BLaER1 treated with 17β-estradiol and CSF1 and Interleukin-3, amounts not matched to agents 10 nM and 100 nM (cell line): ENCODE measurements around the gene AP2S1.

ENCODE experiments used
- H3K27ac ChIP-seq, 11 experiments: shearing (Covaris generic); formaldehyde crosslinking; 2 replicates each; pipeline ENCODE4 v1.8.1; 2022
- H3K27me3 ChIP-seq, 11 experiments: shearing (Covaris generic); formaldehyde crosslinking; 2 replicates each; pipeline ENCODE4 v1.8.1; 2022
- H3K36me3 ChIP-seq, 11 experiments: shearing (Covaris generic); formaldehyde crosslinking; 2 replicates each; pipeline ENCODE4 v1.8.1; 2022
- H3K4me1 ChIP-seq, 10 experiments: shearing (Covaris generic); formaldehyde crosslinking; 2 replicates each; pipeline ENCODE4 v1.8.1; 2022
- H3K4me2 ChIP-seq, 11 experiments: shearing (Covaris generic); formaldehyde crosslinking; 2 replicates each; pipeline ENCODE4 v1.8.1; 2022
- H3K4me3 ChIP-seq, 10 experiments: shearing (Covaris generic); formaldehyde crosslinking; 2 replicates each; pipeline ENCODE4 v1.8.1; 2022
- H3K9ac ChIP-seq, 11 experiments: shearing (Covaris generic); formaldehyde crosslinking; 2 replicates each; pipeline ENCODE4 v1.8.1; 2022
- H3K9me3 ChIP-seq, 11 experiments: shearing (Covaris generic); formaldehyde crosslinking; replicated peaks in 1 of 11; 2 replicates each; pipeline ENCODE4 v1.8.1; 2022
- H4K20me1 ChIP-seq, 11 experiments: shearing (Covaris generic); formaldehyde crosslinking; 2 replicates each; pipeline ENCODE4 v1.8.1; 2022
- Cebpa-rat ChIP-seq, 11 experiments: shearing (Covaris generic); IDR thresholded peaks; 2 replicates each; pipeline ENCODE4 v1.8.1; 2022

The AP2S1 gene

DNA sequence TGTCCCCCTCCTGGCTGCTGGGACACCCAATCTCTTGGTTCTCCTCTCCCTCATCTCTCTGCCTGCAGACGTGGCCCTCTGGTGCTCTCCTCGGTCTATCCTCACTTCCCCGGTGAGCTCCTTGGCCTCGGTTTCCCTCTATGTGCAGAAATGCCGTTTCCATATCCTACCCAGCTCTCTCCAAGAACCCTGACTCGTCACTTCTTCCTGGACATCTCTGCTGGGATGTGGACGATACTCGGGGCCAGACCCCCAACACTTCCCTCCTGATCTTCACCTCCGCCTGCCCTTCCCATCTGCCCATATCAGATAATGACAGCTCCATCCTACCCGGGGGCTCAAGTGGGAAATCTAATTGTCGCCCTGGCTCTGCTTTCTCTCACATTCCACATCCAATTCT lies 7.9 kb downstream of the AP2S1 start:
- no peak for TF ChIP-seq Cebpa-rat (IDR thresholded peaks at IDR 0.05)
- peaks cover 0 to 94% (median 44%) of the 10 kb centered on the region in 11 experiments; a peak in 16 of 22 replicates for H4K20me1 ChIP-seq
- no peak overlapping the region for H3K4me2 ChIP-seq
- no peaks in the 10 kb centered on the region for H3K27me3 ChIP-seq
- H3K9me3 ChIP-seq = no peaks in the 10 kb centered on the region
- H3K4me3 ChIP-seq = no peak overlapping the region
- peaks cover 0 to 26% (median 11%) of the 10 kb centered on the region in 10 experiments; a peak in 14 of 20 replicates for H3K4me1 ChIP-seq
- H3K36me3 ChIP-seq = peaks cover 64 to 92% (median 84%) of the 10 kb centered on the region in 11 experiments
- no peak overlapping the region for H3K27ac ChIP-seq
- 0 out of 22 replicates have a peak overlapping the region, but pooled peaks of 2 of the 11 experiments have one; percentile 7 to 53 for H3K9ac ChIP-seq

GRCh38 chr19:46841458-46842083 lies 9.1 kb downstream of the AP2S1 start:
- peaks cover 0 to 14% (median 9%) of the 10 kb centered on the region in 10 experiments; a peak in 15 of 20 replicates for H3K4me1 ChIP-seq
- no peaks in the 10 kb centered on the region for H3K9me3 ChIP-seq
- no peak overlapping the region for H3K4me3 ChIP-seq
- no peak overlapping the region for H3K27ac ChIP-seq
- H3K27me3 ChIP-seq = no peaks in the 10 kb centered on the region
- H4K20me1 ChIP-seq = peaks cover 0 to 96% (median 37%) of the 10 kb centered on the region in 11 experiments; a peak in 14 of 22 replicates
- peaks cover 69 to 95% (median 86%) of the 10 kb centered on the region in 11 experiments for H3K36me3 ChIP-seq
- no peak overlapping the region for H3K4me2 ChIP-seq
- no peak for TF ChIP-seq Cebpa-rat (IDR thresholded peaks at IDR 0.05)
- peak overlapping the region in 5 of 11 experiments; percentile 3 to 53 (median 23); a peak in 4 of 22 replicates for H3K9ac ChIP-seq

GRCh38 chr19:46840498-46840942 lies 10.1 kb downstream of the AP2S1 start:
- Histone ChIP-seq H3K4me1 (peaks cover 0 to 5% (median under 1%) of the 10 kb centered on the region in 10 experiments; a peak in 9 of 20 replicates), H3K9me3 (no peaks in the 10 kb centered on the region), H3K9ac (peak overlapping the region in 1 of 11 experiments; percentile 23; a peak in 2 of 22 replicates), H3K4me2 (no peak overlapping the region), H3K27ac (no peak overlapping the region; a peak in 1 of 22 replicates), H4K20me1 (peaks cover 0 to 88% (median 31%) of the 10 kb centered on the region in 11 experiments; a peak in 14 of 22 replicates), H3K4me3 (no peak overlapping the region), H3K36me3 (peaks cover 63 to 96% (median 89%) of the 10 kb centered on the region in 11 experiments), H3K27me3 (no peaks in the 10 kb centered on the region)
- no peak for TF ChIP-seq Cebpa-rat (IDR thresholded peaks at IDR 0.05)

DNA sequence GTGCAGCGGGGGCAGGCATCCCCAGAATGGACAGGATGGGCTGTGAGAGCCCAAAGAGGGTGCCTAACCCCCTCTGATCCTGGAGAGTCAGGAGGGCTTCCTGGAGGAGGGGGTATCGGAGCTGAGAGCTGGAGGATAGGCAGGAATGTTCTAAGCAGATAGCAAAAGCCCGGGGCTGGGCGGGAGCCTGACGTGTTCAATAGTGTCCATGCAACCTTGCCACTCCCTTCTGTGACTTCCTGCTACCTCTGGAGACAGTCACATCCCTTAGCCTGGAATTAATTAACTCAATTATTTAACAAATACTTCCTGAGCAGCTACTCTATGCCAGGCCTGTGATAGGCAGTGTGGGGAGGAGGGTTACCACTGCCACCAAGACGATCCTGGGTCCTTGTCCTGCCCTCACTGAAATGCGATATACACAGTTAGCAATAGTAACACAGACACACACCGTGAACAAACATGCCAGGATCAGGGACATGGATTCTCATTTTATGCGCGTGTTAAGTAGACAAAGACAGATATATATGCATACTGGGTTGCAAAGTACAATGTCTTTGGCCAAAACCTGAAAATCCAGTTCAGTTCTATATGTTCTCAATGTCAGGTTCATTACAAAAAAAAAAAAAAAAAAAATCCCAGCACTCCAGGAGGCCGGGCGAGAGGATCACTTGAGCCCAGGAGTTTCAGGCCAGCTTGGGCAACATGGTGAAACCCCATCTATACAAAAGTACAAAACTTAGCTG lies 10.7 kb downstream of the AP2S1 start:
- no peaks in the 10 kb centered on the region for H3K9me3 ChIP-seq
- H4K20me1 ChIP-seq = peaks cover 0 to 82% (median 31%) of the 10 kb centered on the region in 11 experiments; a peak in 14 of 22 replicates
- H3K9ac ChIP-seq = 0 out of 22 replicates have a peak overlapping the region, but pooled peaks of 1 of the 11 experiments have one; percentile 5
- TF ChIP-seq Cebpa-rat (IDR thresholded peaks at IDR 0.05) = no peak
- no peak overlapping the region for H3K27ac ChIP-seq
- H3K36me3 ChIP-seq = peaks cover 63 to 96% (median 84%) of the 10 kb centered on the region in 11 experiments
- no peaks in the 10 kb centered on the region for H3K27me3 ChIP-seq
- H3K4me3 ChIP-seq = no peak overlapping the region
- peaks cover 0 to 5% (median 0%) of the 10 kb centered on the region in 10 experiments; a peak in 4 of 20 replicates for H3K4me1 ChIP-seq
- H3K4me2 ChIP-seq = no peak overlapping the region

GRCh38 chr19:46838160-46838559 lies 12.5 kb downstream of the AP2S1 start:
- Histone ChIP-seq H3K27ac (no peak overlapping the region), H3K9me3 (no peaks in the 10 kb centered on the region), H3K4me2 (no peak overlapping the region), H4K20me1 (peaks cover 0 to 65% (median 27%) of the 10 kb centered on the region in 11 experiments; a peak in 14 of 22 replicates), H3K4me3 (no peak overlapping the region), H3K27me3 (no peaks in the 10 kb centered on the region), H3K36me3 (peaks cover 46 to 78% (median 66%) of the 10 kb centered on the region in 11 experiments), H3K9ac (no peak overlapping the region), H3K4me1 (peaks cover 0 to 5% (median 0%) of the 10 kb centered on the region in 10 experiments; a peak in 4 of 20 replicates)
- TF ChIP-seq Cebpa-rat (IDR thresholded peaks at IDR 0.05) = no peak

- Histone ChIP-seq H4K20me1 (peaks cover 0 to 33% (median 6%) of the 10 kb centered on the region in 11 experiments; a peak in 11 of 22 replicates), H3K36me3 (peaks cover 23 to 51% (median 42%) of the 10 kb centered on the region in 11 experiments)
Observed at GRCh38 chr19:46834984-46835383, 15.7 kb downstream of the AP2S1 start.

DNA sequence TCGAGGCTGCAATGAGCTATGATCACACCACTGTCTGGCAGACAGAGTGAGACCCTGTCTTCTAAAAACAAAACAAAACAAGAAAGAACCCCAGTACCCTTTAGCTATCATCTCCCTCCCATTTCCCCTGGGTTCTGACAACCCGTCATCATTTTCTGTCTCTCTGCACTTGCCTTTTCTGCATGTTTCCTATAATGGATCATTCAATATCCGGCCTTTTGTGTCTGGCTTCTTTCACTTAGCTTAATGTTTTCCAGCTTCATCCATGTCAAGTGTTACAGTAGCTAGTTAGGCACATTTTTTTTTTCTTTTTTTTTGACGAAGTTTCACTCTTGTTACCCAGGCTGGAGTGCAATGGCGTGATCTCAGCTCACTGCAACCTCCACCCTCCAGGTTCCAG lies 16.5 kb downstream of the AP2S1 start:
- Histone ChIP-seq H3K27ac (no peak overlapping the region), H3K9me3 (no peaks in the 10 kb centered on the region), H3K4me3 (no peak overlapping the region), H3K4me1 (peaks cover 13 to 23% (median 18%) of the 10 kb centered on the region in 10 experiments; a peak in 17 of 20 replicates), H3K36me3 (peaks cover 15 to 42% (median 33%) of the 10 kb centered on the region in 11 experiments), H4K20me1 (peaks cover 0 to 24% (median 0%) of the 10 kb centered on the region in 11 experiments; a peak in 2 of 22 replicates), H3K9ac (no peak overlapping the region), H3K27me3 (no peaks in the 10 kb centered on the region), H3K4me2 (no peak overlapping the region)
- no peak for TF ChIP-seq Cebpa-rat (IDR thresholded peaks at IDR 0.05)

More at GRCh38 chr19:46834984-46835383, 15.7 kb downstream of the AP2S1 start:
- Histone ChIP-seq H3K9me3 (no peaks in the 10 kb centered on the region), H3K27me3 (no peaks in the 10 kb centered on the region), H3K27ac (no peak overlapping the region), H3K4me2 (no peak overlapping the region), H3K4me1 (peaks cover 9 to 17% (median 12%) of the 10 kb centered on the region in 10 experiments; a peak in 17 of 20 replicates), H3K4me3 (no peak overlapping the region), H3K9ac (no peak overlapping the region)
- no peak for TF ChIP-seq Cebpa-rat (IDR thresholded peaks at IDR 0.05)

DNA sequence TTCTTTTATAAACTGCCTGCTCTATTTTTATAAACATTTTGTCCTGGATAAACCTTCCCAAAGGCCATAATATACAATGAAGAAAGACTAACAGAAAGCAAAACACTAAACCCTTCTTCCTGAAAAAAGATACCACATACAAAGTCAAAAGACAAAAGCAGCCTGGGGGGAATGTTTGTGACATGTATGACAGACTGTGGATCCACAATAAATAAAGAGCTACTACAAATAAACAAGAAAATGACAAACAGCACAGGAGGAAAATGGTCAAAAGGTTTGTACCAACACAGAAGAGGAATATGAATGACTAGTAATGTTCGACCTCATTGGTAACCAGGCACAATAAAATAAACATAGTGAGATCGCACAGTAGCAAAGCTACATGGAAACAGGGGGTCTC lies 19.8 kb downstream of the AP2S1 start:
- H3K9ac ChIP-seq = no peak overlapping the region
- peaks cover 20 to 36% (median 26%) of the 10 kb centered on the region in 10 experiments for H3K4me1 ChIP-seq
- no peak overlapping the region for H3K27ac ChIP-seq
- peak overlapping the region in 6 of 11 experiments; percentile 10 to 56 (median 24); a peak in 6 of 22 replicates for H3K4me2 ChIP-seq
- no peaks in the 10 kb centered on the region for H3K27me3 ChIP-seq
- H3K9me3 ChIP-seq = no peaks in the 10 kb centered on the region
- H4K20me1 ChIP-seq = no peaks in the 10 kb centered on the region
- no peak for TF ChIP-seq Cebpa-rat (IDR thresholded peaks at IDR 0.05)
- peaks cover 0 to 10% (median 4%) of the 10 kb centered on the region in 11 experiments; a peak in 9 of 22 replicates for H3K36me3 ChIP-seq
- H3K4me3 ChIP-seq = no peak overlapping the region

DNA sequence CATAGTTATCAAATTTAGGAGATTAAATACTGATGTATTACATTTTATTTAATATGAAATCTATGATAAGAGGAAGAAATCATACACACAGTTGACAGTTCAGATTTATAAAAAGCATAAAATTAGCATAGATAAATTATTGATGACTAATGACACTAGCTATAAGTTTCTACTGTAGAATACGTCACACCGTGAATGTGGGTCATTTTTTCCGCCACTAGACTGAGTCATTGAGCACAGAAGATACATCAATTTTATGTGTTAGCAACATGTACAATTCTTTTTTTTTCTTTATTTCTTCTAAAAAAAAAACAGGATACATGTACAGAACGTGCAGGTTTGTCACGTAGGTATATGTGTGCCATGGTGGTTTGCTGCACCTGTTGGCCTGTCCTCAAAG lies 22.2 kb downstream of the AP2S1 start:
- no peaks in the 10 kb centered on the region for H3K36me3 ChIP-seq
- no peak for TF ChIP-seq Cebpa-rat (IDR thresholded peaks at IDR 0.05)
- no peak overlapping the region for H3K4me3 ChIP-seq
- H3K9me3 ChIP-seq = no peaks in the 10 kb centered on the region
- no peak overlapping the region for H3K27ac ChIP-seq
- H3K27me3 ChIP-seq = no peaks in the 10 kb centered on the region
- H4K20me1 ChIP-seq = peaks cover 0 to 10% (median 0%) of the 10 kb centered on the region in 11 experiments; a peak in 4 of 22 replicates
- no peak overlapping the region for H3K9ac ChIP-seq
- peaks cover 44 to 60% (median 50%) of the 10 kb centered on the region in 10 experiments for H3K4me1 ChIP-seq
- H3K4me2 ChIP-seq = no peak overlapping the region
